Measurements from ENCODE around the gene RBCK1. TPM values are rescaled to one million over a fixed set of nuclear protein-coding genes. Genes with fewer than 3 reads are reported as not detected.

RBCK1 gene
- total and polyA plus RNA-seq, 9 of the 15 experiments (the other 6 are each of a cell fraction or from before 2014, with no cell fraction given), result 5.9 to 59.3 (median 26.5) TPM

DNA sequence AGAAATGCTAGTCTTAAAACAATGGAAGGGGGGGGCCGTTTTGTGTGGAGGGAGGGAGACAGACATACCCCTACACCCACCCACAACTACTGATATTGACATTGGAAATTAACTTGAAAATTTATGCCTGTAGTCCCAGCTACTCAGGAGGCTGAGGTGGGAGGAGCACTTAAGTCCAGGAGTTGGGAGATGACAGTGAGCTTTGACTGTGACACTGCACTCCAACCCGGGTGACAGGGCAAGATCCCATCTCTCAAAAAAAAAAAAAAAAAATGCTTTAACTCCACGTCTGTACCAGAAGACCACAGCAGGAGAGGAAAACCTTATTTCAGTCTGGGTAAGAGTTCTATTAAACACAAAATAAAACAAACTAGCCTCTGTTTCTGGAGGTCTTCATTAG is 52.1 kb downstream of the RBCK1 start:
- Histone ChIP-seq H3K9me1 (ENCODE audit: control insufficient read depth, insufficient read depth, low read length) (no peaks in the 10 kb centered on the region), H3K79me2 (ENCODE audit: control insufficient read depth, insufficient read depth, low read length) (peaks cover 67% of the 10 kb centered on the region), H3K27me3 (ENCODE audit: control insufficient read depth in 2 of 2, insufficient read depth in 2 of 2, low read length in 2 of 2) (no peaks in the 10 kb centered on the region), H4K20me1 (replicated peaks; ENCODE audit: control insufficient read depth, insufficient read depth, low read length) (peaks cover 16% of the 10 kb centered on the region), H3K9ac (ENCODE audit: insufficient read depth in 1 of 2, low read depth in 2 of 2, low read length in 2 of 2) (peak overlapping the region in 1 of 2 experiments; percentile 78; a peak in 2 of 4 replicates), H3K9me3 (replicated peaks; ENCODE audit: control insufficient read depth, insufficient read depth, low read depth, low read length) (no peaks in the 10 kb centered on the region), H3K36me3 (ENCODE audit: control insufficient read depth, insufficient read depth, low read length) (peaks cover 17% of the 10 kb centered on the region; the same call in 1 of the 3 replicates), H3K4me1 (replicated peaks in 1 of 2; ENCODE audit: control insufficient read depth in 2 of 2, insufficient read depth in 2 of 2, low read length in 2 of 2) (peaks cover 4 to 21% of the 10 kb centered on the region in 2 experiments; a peak in 4 of 5 replicates), H3K4me2 (ENCODE audit: insufficient read depth, low read length) (peak overlapping the region; percentile 82), H3K27ac (ENCODE audit: extremely low read depth, low read depth, low read length) (peak overlapping the region; percentile 89), H3K4me3 (peak overlapping the region; percentile 93), H2AFZ (ENCODE audit: low read depth, low read length) (no peak overlapping the region)
- 0% methylated on average over 3 of the region's 3 CpGs for WGBS (ENCODE audit: insufficient coverage, low coverage, missing lambda C conversion rate)
- ATAC-seq, result peak; percentile 78
- CTCF ChIA-PET (ENCODE audit: low intra/inter-chr PET ratio), result no interaction called here
- BruUV-seq (replicated peaks), result no TSS peak
- intact Hi-C loops (cut with micrococcal nuclease), result loop anchor here (5.0 kb wide), 1 partner anchor 58 kb away; no protein-coding TSS in a partner anchor
- in situ Hi-C loops (cut with MboI), result no loop called here
- peak; percentile 98 for FAIRE-seq
- POLR2A ChIA-PET, result interaction anchor here (0.6 to 1.6 kb wide), 11 partner anchors 9 to 124 kb away, joined by 3 to 8 read pairs (median 4); no protein-coding TSS in a partner anchor
- peak in 2 of 4 experiments; percentile 49 to 82 for DNase-seq (ENCODE audit: extremely low read depth in 1 of 4, low spot score in 3 of 4)
- TF ChIP-seq LEF1 (IDR thresholded peaks at IDR 0.05) (no peak), BDP1 (IDR thresholded peaks at IDR 0.05; ENCODE audit: insufficient read depth, insufficient read length) (no peak), HMG20B (CRISPR knock-in tag; IDR thresholded peaks at IDR 0.05) (no peak), NFE2 (IDR thresholded peaks at IDR 0.05; ENCODE audit: low read depth) (peak; percentile 87), ZFX (CRISPR knock-in tag; IDR thresholded peaks at IDR 0.05) (no peak; the same call in 1 of the 2 replicates), EGR1 (conservative IDR thresholded peaks at IDR 0.05) (no peak), FOXJ2 (tag; IDR thresholded peaks at IDR 0.05) (no peak), SNIP1 (IDR thresholded peaks at IDR 0.05; ENCODE audit: low read depth) (no peak), HMG20A (CRISPR knock-in tag; conservative IDR thresholded peaks at IDR 0.05) (no peak), CXXC5 (CRISPR knock-in tag; IDR thresholded peaks at IDR 0.05) (no peak), ZNF766 (CRISPR knock-in tag; conservative IDR thresholded peaks at IDR 0.05) (no peak), MEIS2 (IDR thresholded peaks at IDR 0.05; ENCODE audit: partially characterized antibody) (peak; percentile 69), HCFC1 (IDR thresholded peaks at IDR 0.05; ENCODE audit: low read depth, low read length) (no peak), RFX1 (IDR thresholded peaks at IDR 0.05) (no peak), SMARCA4 (IDR thresholded peaks at IDR 0.05) (peak; percentile 73), ZNF316 (IDR thresholded peaks at IDR 0.05) (peak; percentile 84), HEY1 (CRISPR knock-in tag; IDR thresholded peaks at IDR 0.05; ENCODE audit: borderline replicate concordance) (no peak), ZNF551 (CRISPR knock-in tag; IDR thresholded peaks at IDR 0.05) (no peak)
- TF ChIP-seq, protein P1, sequence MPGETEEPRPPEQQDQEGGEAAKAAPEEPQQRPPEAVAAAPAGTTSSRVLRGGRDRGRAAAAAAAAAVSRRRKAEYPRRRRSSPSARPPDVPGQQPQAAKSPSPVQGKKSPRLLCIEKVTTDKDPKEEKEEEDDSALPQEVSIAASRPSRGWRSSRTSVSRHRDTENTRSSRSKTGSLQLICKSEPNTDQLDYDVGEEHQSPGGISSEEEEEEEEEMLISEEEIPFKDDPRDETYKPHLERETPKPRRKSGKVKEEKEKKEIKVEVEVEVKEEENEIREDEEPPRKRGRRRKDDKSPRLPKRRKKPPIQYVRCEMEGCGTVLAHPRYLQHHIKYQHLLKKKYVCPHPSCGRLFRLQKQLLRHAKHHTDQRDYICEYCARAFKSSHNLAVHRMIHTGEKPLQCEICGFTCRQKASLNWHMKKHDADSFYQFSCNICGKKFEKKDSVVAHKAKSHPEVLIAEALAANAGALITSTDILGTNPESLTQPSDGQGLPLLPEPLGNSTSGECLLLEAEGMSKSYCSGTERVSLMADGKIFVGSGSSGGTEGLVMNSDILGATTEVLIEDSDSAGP (CRISPR knock-in tag; IDR thresholded peaks at IDR 0.05), result no peak
- TF ChIP-seq, protein P2, sequence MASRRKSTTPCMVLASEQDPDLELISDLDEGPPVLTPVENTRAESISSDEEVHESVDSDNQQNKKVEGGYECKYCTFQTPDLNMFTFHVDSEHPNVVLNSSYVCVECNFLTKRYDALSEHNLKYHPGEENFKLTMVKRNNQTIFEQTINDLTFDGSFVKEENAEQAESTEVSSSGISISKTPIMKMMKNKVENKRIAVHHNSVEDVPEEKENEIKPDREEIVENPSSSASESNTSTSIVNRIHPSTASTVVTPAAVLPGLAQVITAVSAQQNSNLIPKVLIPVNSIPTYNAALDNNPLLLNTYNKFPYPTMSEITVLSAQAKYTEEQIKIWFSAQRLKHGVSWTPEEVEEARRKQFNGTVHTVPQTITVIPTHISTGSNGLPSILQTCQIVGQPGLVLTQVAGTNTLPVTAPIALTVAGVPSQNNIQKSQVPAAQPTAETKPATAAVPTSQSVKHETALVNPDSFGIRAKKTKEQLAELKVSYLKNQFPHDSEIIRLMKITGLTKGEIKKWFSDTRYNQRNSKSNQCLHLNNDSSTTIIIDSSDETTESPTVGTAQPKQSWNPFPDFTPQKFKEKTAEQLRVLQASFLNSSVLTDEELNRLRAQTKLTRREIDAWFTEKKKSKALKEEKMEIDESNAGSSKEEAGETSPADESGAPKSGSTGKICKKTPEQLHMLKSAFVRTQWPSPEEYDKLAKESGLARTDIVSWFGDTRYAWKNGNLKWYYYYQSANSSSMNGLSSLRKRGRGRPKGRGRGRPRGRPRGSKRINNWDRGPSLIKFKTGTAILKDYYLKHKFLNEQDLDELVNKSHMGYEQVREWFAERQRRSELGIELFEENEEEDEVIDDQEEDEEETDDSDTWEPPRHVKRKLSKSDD (conservative IDR thresholded peaks at IDR 0.05; ENCODE audit: low read length), result no peak
- TF ChIP-seq, protein P3, sequence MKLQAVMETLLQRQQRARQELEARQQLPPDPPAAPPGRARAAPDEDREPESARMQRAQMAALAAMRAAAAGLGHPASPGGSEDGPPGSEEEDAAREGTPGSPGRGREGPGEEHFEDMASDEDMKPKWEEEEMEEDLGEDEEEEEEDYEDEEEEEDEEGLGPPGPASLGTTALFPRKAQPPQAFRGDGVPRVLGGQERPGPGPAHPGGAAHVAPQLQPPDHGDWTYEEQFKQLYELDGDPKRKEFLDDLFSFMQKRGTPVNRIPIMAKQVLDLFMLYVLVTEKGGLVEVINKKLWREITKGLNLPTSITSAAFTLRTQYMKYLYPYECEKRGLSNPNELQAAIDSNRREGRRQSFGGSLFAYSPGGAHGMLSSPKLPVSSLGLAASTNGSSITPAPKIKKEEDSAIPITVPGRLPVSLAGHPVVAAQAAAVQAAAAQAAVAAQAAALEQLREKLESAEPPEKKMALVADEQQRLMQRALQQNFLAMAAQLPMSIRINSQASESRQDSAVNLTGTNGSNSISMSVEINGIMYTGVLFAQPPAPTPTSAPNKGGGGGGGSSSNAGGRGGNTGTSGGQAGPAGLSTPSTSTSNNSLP (IDR thresholded peaks at IDR 0.05; ENCODE audit: borderline replicate concordance, low read depth, low read length), result no peak
